HG03159 (cell line): ENCODE measurements around the gene TCP11L2.
"Not testable (repeated sequence)": the region's sequence is repeated elsewhere in the genome, so short reads cannot be mapped to it uniquely, and the experiment has no call there.

Source experiments
- ATAC-seq: cut with Tn5 transposase; IDR thresholded peaks from one replicate; pipeline ENCODE4 v1.9.1; 2021; ENCODE audit warnings: mild to moderate bottlenecking, moderate library complexity; ENCODE audit not compliant: unreplicated experiment

Gene TCP11L2

DNA sequence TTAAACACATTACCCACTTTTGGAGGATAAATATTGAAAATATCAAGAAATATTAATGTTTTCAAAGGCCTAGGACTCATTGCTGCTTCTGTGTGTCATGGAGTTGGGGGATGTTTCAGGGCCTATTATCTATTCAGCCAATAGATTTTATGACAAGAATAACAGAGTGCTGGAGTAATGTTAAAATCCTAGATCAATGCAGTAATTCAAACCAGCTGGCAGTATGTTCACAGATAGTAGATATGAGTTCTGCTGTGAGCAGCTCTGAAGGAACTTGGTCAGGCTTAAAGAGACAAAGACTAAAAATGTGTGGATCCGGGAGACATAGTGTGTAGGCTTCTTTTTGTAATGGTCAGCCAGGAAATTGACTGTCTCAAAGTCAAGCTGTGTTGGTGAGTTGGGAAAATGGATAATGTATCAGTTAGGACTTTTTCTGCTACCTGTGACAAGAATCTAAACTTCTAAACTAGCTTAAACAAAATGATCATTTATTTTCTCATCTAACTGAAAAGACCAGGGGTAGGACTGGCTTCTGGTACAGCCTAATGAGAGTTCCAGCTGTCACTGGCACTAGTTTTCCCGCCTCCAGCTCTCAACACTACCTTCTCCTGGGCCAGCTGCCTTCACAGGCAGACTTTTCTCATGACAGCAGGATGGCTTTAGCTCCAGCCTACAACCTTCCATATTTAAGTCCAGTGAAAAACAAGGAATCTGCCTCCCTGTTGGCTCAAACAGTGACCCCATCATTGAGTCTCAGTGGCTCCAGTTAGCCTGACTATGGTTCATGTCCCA is 38.7 kb downstream of the TCP11L2 start:
- ATAC-seq = no peak

DNA sequence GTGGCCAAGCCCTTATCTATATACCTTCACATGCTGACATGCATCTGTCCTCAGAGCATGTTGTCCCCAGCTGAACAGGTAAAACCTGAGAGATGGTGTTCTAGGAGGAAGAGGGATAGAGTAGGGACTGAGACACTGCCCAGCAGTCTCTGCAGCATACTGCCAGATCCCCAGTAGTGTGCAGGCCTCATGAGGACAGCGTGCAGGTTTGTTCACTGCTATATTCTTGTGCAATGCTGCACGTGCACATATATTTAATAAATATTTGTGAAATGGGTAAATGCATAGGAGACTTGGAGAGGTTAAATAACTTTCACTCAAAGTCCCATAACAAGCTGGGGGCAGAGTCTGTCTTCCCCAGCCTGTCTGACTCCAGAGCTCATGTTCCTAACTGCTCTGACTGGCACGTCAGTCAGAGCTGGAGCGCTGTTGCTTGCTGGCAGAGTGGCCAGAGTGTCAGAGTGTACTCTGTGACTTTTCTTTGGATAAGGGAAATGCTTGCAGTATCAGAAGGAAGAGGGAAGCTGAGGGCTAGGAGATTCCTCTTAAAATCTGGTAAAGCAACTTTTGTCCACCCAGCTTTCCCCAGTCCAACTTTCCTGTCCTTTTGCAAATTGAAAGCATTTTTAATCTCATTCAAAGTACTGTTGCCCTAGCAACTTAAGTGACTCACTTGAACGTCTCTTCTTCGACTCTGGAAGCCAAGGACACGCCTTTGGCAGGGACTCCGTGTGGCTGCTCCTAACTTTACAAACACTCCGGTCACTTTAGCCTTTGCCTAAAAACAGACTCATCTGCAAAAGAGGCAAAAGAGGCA is 40.1 kb downstream of the TCP11L2 start:
- ATAC-seq = no peak

DNA sequence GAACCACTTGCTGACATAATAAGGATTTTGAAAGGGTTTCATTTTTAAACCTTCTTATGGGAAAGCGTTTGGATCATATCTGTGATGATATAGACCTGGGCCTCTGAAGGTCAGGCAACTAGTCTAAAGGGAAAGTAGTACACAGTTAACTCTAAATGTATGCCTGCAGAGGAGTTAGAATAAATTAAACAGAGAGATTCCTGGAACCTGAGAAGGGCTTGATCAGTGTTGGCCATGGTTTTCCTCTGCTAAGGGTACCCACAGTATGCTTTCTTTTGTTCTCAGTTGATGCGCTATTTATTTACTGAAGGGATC is 40.6 kb downstream of the TCP11L2 start:
- ATAC-seq = no peak

DNA sequence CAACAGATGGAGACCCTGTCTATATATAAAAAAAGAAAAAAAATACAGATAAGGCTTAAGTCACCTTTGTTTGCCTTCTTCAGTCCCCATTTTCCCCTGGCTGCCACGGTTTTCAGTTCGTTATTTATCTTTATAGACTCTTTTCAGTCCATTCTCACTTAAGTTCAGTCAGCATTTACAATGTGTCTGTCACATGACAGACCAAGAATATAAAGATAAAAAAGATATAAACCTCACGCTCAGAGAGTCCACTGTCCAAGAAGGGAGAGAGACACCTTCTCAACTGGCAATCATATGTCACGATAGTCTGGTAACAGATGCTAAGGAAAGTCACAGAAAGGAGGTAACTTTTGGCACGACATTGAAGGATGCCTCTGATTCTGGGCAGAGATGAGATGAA is 41.6 kb downstream of the TCP11L2 start:
- ATAC-seq = no peak

DNA sequence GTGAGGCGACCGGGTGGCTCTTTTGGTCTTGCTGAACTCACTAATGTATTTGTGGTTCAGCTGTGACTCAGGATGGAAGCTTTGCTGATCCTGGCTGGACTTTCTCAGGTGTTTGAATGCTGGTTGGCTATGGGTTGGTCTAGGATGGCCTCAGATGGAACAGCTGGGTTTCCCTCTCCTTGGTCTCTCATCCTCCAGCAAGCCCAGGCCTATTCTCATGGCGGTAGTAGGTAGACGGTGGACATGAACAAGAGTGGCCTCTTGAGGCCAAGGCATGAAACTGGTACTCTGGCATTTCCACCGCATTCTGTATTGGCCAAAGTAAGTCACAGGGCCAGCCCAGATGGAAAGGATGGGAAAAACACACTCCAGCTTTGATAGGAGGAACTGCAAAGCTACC is 43.2 kb downstream of the TCP11L2 start:
- ATAC-seq = no peak

DNA sequence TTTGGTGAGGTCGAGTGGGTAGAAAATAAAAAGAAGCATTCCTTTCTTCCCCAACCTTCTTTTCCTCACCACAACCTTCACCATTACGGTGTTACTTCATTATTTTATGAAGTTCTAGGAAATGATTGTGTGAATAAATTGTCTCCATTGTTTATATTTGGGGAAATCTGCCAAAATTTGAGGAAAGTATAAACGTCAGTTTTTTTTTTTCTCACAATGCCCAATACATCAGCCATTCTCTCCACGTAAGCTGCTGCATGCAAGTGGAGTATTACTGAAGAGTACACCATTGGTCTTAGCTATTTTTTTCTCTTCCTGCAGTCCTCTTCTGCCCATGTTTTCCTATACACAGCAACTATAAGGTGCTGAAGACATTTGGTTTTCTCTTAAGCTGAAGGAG is 45.9 kb downstream of the TCP11L2 start:
- no peak for ATAC-seq

DNA sequence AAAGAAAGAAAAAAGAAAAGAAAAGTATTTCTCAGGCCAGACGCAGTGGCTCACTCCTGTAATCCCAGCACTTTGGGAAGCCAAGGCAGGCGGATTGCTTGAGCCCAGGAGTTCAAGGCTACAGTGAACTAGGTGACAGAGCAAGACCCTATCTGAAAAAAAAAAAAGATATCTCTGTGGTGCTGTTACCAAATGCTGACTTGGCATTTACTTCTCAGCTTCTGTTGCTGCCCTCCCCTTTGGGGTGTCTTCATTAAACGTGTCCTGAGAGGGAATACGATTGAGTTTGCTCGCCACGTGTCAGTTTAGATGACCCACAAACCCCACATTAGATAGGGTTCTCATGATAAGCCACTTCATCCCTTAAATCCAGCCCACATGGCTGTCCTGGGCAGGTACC is 50.6 kb downstream of the TCP11L2 start:
- no peak for ATAC-seq

DNA sequence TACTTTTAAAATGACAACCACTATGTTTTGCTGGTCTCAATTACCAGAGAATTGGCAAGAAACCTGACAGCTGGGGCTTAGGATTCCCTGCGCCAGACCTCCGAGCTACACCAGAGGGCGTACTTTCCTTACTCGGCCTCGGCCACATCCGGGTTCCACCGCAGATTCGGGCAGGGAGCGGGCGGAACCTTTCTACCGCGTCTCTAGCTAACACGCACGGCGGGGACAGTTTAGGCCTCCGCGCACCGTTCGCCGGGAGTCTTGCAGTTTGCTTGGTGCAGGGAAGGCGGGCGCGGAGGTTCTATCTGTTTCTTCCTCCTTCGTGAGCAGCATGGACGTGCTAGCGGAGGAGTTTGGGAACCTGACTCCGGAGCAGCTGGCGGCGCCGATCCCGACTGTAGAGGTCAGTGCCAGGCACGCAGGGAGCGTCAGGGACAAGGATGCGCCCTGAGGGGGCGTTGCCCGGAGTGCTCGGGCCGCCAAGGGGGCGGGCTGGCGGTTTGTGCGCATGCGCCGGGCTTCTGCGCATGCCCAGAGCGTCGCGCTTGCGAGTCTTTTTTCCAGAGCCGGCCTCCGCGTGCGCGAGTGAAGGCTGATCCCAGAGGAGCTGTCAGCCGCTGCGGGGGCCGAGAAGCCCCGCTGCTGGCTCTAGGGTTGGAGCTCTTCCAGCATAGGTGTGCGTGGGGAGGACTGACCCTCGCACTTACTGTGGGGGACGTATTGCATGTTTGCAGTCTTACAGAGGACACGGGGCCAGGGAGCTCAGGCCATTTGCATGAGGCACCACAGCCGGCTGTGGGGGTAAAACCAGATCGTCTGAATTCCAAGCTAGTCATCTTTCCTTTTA is 55.2 kb downstream of the TCP11L2 start, which contains the start of gene POLR3B:
Gene POLR3B, plus strand, starts transcription at position 200 of the 847 bp plus-strand sequence. Its CDS starts 132 bp downstream, at position 332.
- peak; percentile 92 for ATAC-seq

DNA sequence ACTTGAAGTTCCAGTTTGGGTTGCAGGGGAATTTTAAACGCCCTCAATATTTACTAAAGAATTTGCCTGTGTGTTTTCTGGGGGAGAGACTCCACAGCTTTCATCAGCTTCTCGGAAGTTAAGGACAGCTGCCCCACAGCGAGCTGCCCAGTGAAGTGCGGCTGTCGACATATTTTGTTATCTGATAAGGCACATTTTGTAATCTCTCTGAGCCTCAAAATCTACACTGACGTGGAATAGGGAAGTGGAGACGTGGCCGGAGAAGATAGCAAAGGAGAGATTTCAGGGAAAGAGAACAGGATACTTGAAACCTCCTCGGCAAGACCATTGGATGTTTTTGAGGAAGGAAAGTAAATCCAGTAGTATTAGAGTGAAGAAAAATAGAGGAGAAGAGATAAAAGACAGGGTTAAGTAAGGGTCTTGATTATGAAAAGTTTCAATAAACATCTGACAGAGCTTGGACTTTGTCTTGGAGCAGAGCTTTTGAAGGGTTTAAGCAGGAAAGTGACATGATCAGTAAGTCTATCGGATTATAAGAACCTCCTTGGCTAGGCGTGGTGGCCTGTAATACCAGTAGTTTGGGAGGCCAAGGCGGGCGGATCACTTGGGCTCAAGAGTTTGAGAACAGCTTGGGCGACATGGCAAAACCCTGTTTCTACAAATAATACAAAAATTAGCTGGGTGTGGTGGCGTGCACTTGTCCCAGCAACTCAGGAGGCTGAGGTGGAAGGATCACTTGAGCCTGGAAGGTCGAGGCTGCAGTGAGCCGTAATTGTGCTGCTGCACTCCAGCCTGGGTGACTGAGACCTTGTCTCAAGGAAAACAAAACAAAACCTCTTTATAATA is 56.1 kb downstream of the TCP11L2 start:
- peak; percentile 10 for ATAC-seq

DNA sequence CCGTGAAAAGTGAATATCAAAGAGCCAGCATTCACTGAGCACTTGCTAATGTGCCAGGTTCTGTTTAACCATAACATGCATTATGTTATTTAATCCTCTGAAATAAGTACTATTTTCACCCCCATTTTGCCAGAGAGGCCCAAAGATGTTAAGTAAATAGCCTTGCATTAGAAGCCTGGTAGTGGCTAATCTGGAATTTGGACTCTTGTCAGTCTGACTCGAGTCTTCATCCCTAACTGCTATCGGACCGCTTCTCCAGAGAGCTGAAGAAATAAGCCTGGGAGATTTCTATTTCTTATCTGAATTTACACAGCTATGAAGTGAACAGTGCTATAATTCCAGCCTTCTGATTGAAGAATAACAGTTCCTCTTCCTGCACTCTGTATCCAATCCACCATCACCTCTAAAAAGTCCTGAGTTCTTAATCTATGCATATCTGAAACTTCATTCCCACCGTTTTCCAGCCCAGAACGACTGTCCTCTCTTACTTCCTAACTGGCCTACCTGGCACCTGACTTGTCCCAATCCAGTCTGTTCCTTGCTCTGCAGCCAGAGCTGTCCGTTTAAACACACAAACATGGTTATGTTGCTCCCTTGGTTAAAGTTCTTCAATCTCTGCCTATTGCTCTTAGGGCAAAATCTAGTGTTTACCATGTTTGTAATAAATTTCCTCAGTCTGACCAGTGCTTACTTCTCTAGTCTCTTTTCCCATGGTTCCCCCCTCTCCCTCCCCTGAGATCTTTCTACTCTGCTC is 57.3 kb downstream of the TCP11L2 start:
- ATAC-seq = no peak

DNA sequence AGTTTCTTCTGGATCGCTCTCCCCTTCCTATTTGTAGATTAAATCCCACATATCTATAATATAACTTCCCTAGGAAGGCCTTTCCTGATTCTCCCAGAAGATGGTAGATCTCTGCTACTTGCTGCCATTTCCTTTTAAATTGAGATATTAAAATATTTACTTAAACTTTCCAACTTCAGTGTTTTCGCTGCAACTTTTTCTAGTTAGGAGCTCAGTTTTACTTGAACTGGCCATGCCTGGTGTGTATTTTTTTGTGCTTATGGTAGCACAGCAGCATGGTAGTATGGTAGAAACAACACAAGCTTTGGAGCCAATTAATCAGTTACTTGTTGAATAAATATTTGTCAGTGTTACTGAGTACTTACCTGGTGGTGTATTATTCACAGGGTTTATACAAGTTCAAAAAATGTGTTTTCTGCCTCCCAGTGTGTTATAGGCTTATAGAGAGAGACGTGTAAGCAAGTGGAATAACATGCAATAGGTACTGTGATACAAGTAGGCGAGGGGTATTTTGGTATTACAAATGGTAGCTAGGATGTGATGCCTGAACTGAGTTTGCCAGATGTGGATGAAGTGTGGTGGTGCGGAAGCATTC is 58.0 kb downstream of the TCP11L2 start:
- no peak for ATAC-seq

DNA sequence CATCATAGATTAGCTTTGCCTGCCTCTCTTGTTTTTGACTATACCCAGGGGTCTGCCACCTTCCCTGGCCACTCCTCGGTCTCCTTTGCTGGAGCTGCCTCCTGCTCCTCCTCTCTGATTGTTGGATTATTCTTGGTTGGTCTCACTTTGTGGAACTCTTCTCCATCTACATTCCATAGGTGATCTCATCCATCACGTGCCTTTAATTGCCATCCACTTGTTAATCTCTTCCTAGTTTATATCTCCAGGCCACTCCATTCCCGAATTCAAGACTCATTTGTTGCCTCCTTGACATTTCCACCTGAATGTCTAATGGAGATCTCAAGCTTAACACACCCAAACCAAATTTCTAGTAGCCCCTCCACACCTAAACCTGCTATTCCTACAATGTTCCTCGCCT is 60.4 kb downstream of the TCP11L2 start:
- ATAC-seq = no peak

DNA sequence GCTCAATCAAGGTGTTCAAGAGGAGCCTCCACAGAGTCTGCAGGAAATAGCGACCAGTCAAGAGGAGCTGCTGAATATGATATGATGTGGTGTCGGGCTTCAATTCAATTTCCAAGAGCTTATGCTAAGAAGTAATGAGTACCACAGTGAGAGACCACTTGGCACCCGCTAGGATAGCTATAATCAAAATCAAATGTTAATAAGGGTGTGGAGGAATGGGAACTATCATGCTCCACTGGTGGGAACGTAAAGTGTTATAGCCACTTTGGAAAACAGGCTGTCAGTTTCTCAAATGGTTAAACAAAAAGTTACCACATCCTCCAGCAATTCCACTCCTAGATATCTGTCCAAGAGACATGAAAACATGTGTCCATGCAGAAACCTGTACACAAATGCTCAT is 61.7 kb downstream of the TCP11L2 start:
- no peak for ATAC-seq

DNA sequence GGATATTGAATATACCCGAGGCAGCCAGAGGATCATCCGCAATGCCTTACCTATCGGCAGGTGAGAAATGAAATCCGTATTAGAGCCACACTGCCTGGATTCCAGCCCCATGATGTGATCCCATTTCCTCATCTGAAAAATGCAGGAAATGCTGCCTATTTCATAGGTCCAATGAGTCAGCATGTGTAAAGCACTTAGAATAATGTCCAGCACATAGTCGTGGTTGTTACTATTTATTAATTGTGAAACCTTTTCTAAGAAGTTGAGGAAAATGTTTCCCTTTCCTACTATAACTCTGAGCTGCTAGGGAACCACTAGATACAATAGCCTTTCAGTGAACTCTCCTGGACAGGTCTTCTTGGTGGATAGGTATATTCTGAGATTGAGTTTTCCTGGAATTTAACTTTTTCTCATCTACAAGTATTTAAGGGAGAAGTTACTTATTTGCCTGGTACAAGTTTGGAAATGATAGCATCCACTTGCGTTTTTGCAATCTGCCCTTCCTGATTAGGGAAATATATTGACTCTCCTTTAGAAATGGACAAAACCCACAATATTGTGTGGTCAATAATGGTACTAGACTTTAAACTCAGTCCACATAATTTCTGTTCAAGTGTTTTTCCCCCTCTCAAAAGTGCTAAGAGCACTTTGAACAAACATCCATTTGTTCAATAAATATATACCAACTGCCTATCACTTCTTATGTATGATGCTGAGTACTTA is 67.3 kb downstream of the TCP11L2 start:
- ATAC-seq = no peak

DNA sequence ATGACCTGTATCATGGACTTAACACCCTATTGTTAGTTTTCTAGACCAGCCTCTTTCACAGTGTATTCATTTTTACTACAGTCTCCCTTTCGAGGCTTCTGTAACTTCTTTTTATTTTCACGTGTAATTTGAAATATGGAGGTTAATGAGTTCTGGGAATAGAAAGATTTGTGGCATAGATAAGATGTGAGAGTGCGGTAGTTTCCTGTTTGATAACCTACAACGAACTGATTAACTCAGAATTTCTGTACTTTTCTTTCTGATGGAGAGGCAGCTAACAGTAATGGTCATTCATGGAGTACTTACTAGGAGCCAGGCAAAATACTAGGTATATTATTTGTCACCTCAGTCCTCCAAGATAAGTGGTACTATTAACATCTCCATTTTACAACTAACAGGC is 76.3 kb downstream of the TCP11L2 start:
- no peak for ATAC-seq

DNA sequence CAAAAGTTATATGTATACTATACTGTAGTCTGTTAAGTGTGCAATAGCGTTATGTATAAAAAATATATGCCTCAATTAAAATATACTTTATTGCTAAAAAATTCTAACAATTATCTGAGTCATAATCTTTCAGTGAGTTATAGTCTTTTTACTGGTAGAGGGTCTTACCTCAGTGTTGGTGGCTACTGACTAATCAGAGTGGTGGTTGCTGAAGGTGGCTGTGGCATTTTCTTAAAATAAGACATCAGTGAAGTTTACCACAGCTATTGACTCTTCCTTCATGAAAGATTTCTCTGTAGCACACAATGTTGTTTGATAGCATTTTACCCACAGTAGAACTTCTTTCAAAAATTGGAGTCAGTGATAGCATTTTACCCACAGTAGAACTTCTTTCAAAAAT is 78.4 kb downstream of the TCP11L2 start:
- no peak for ATAC-seq

DNA sequence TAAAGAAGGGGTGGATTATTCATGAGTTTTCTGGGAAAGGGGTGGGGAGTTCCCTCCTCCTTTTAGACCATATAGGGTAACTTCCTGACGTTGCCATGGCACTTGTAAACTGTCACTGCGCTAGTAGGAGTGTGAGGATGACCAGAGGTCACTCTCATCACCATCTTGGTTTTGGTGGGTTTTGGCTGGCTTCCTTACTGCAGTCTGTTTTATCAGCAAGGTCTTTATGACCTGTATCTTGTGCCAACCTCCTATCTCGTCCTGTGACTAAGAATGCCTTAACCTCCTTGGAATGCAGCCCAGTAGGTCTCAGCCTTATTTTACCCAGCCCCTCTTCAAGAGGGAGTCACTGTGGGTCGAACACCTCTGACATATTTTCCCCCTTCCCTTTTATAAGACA is 79.3 kb downstream of the TCP11L2 start:
- ATAC-seq = not testable (repeated sequence)

DNA sequence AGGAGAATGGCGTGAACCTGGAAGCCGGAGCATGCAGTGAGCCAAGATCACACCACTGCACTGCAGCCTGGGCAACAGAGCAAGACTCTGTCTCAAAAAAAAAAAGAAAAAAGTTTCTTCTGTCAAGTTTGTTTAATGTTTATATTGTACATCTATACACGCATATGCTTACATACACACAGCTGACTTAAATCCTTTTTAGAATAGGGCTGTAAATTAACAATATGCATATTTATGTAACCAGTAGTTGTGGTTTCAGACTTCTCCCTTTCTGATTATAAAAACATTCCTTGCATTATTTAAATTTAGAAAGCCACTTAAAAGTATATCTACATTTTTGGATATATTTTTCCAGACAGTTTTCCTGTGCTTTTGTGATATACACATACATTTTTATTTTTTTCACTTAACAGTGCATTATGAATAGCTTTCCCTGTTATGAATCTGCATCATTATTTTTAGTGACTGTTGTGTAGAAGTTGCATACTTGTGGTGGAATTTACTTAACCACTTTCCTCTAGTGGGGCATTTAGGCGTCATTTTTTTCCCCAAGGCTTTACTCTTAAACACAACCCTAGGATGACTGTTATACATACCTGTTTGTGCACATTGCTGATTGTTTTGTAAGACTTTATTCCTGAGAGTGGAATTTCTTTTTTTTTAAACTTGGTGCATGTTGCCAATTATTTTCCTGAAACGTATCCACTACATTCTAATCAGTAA is 84.4 kb downstream of the TCP11L2 start:
- ATAC-seq = no peak
